Vagina (tissue), 2 donors: ENCODE measurements around the gene CST4. TPM values are rescaled to one million over a fixed set of nuclear protein-coding genes. Genes with fewer than 3 reads are reported as not detected.
A peak's percentile ranks its signal among the peaks of the same experiment; 100 is the strongest.
"Not testable (repeated sequence)": the region's sequence is repeated elsewhere in the genome, so short reads cannot be mapped to it uniquely, and the experiment has no call there.

Source experiments
- DNase-seq, 2 donors: peaks; one replicate each; pipeline ENCODE4 v3.0.0-alpha.2; 2017; ENCODE audit errors: extremely low spot score in 2 of 2
- H3K27ac ChIP-seq: fragments of 200-600 bp; sonication (generic); one replicate; pipeline ENCODE4 v1.5.1; 2019
- H3K27me3 ChIP-seq: fragments of 200-600 bp; sonication (generic); one replicate; pipeline ENCODE4 v1.5.1; 2019
- H3K36me3 ChIP-seq, 2 donors: fragments of 200-600 bp; sonication (generic); one replicate each; pipeline ENCODE4 v1.5.1; 2017 to 2019
- H3K4me1 ChIP-seq: fragments of 200-600 bp; sonication (generic); one replicate; pipeline ENCODE4 v1.5.1; 2019
- H3K4me3 ChIP-seq, 2 donors: fragments of 200-600 bp; sonication (generic); 1 replicate in 1 of 2; 2 replicates in 1 of 2; pipeline ENCODE4 v1.5.1; 2016 to 2019
- H3K9me3 ChIP-seq: fragments of 200-600 bp; sonication (generic); one replicate; pipeline ENCODE4 v1.5.1; 2019
- CTCF ChIP-seq, 3 experiments: fragments of 450-650 bp in 2 of 3; fragments of 200-600 bp in 1 of 3; sonication (generic) in 1 of 3; IDR thresholded peaks; one replicate each; pipeline ENCODE4 v1.5.1; 2017 to 2019; ENCODE audit warnings: antibody characterized with exemption in 3 of 3, mild to moderate bottlenecking in 2 of 3, moderate library complexity in 2 of 3
- POLR2A ChIP-seq, 2 donors: fragments of 450-650 bp; IDR thresholded peaks; one replicate each; pipeline ENCODE4 v1.6.1; 2017; ENCODE audit warnings: antibody characterized with exemption in 2 of 2, mild to moderate bottlenecking in 2 of 2, moderate library complexity in 2 of 2
- POLR2AphosphoS5 ChIP-seq, 2 donors: sonication (generic); formaldehyde crosslinking; IDR thresholded peaks; one replicate each; pipeline ENCODE4 v1.9.0; 2017; ENCODE audit warnings: antibody characterized with exemption in 2 of 2, mild to moderate bottlenecking in 2 of 2, low read depth in 1 of 2; ENCODE audit not compliant: insufficient read depth in 1 of 2
- intact Hi-C: fragments of 100-400 bp; cut with DNase I; formaldehyde crosslinking; loops from one replicate; pipeline ENCODE4 v1.15.1; 2023
- total RNA-seq: library from RNA; depleted of rRNA; stranded (reverse); fragments of >200 nt; gene quantifications from one replicate; pipeline ENCODE4 v1.2.3, GENCODE V29; 2016

CST4 gene
- total RNA-seq, 1 donor from 2014 or later: not detected

- intact Hi-C loops: no loop called here
- no peak for DNase-seq
- TF ChIP-seq POLR2AphosphoS5 (IDR thresholded peaks at IDR 0.05; ENCODE audit: insufficient read depth in 1 of 2, low read depth in 1 of 2) (no peak), POLR2A (IDR thresholded peaks at IDR 0.05) (no peak), CTCF (IDR thresholded peaks at IDR 0.05) (no peak)
- Histone ChIP-seq H3K4me3 (no peak overlapping the region), H3K9me3 (no peaks in the 10 kb centered on the region), H3K36me3 (no peaks in the 10 kb centered on the region), H3K27ac (no peak overlapping the region), H3K27me3 (no peaks in the 10 kb centered on the region), H3K4me1 (no peaks in the 10 kb centered on the region)
Observed at GRCh38 chr20:23697947-23698346, 9.1 kb upstream of the CST4 start.

- H3K9me3 ChIP-seq, H3K4me1 ChIP-seq, H3K27ac ChIP-seq, H3K4me3 ChIP-seq, DNase-seq, H3K27me3 ChIP-seq, intact Hi-C loops, H3K36me3 ChIP-seq: not testable (repeated sequence)
Observed at GRCh38 chr20:23695068-23695395, 6.2 kb upstream of the CST4 start.

- H3K4me3 ChIP-seq, H3K4me1 ChIP-seq, H3K27ac ChIP-seq, H3K9me3 ChIP-seq, H3K27me3 ChIP-seq, H3K36me3 ChIP-seq, intact Hi-C loops: not testable (repeated sequence)
- peak; percentile 18 to 77 for DNase-seq
Observed at GRCh38 chr20:23694178-23695067, 5.6 kb upstream of the CST4 start.

GRCh38 chr20:23692725-23693619 lies 4.1 kb upstream of the CST4 start:
- DNase-seq: peak; percentile 44 to 67
- H3K4me3 ChIP-seq, H3K36me3 ChIP-seq, H3K27me3 ChIP-seq, H3K9me3 ChIP-seq, intact Hi-C loops, H3K4me1 ChIP-seq, H3K27ac ChIP-seq: not testable (repeated sequence)

- TF ChIP-seq POLR2A (IDR thresholded peaks at IDR 0.05) (no peak), POLR2AphosphoS5 (IDR thresholded peaks at IDR 0.05; ENCODE audit: insufficient read depth in 1 of 2, low read depth in 1 of 2) (no peak), CTCF (IDR thresholded peaks at IDR 0.05) (no peak)
- intact Hi-C loops: no loop called here
- Histone ChIP-seq H3K4me1 (no peaks in the 10 kb centered on the region), H3K9me3 (no peaks in the 10 kb centered on the region), H3K27ac (no peak overlapping the region), H3K27me3 (no peaks in the 10 kb centered on the region), H3K4me3 (no peak overlapping the region), H3K36me3 (no peaks in the 10 kb centered on the region)
- peak; percentile 37 to 46 for DNase-seq
Observed at GRCh38 chr20:23691675-23692074, 2.8 kb upstream of the CST4 start.

- intact Hi-C loops: no loop called here
Observed at GRCh38 chr20:23690581-23690980, 1.7 kb upstream of the CST4 start.

More at GRCh38 chr20:23690581-23690980, 1.7 kb upstream of the CST4 start:
- no peak overlapping the region for H3K4me3 ChIP-seq
- TF ChIP-seq POLR2A (IDR thresholded peaks at IDR 0.05) (no peak), CTCF (IDR thresholded peaks at IDR 0.05) (no peak), POLR2AphosphoS5 (IDR thresholded peaks at IDR 0.05; ENCODE audit: insufficient read depth in 1 of 2, low read depth in 1 of 2) (no peak)
- H3K9me3 ChIP-seq: no peaks in the 10 kb centered on the region
- no peak overlapping the region for H3K27ac ChIP-seq
- no peaks in the 10 kb centered on the region for H3K36me3 ChIP-seq
- H3K4me1 ChIP-seq: no peaks in the 10 kb centered on the region
- peak; percentile 70 to 95 for DNase-seq
- H3K27me3 ChIP-seq: no peaks in the 10 kb centered on the region
